ENCODE measurements around the gene FITM2. TPM values are rescaled to one million over a fixed set of nuclear protein-coding genes. Genes with fewer than 3 reads are reported as not detected.

Gene FITM2
- total and polyA plus RNA-seq, 2 donors (not counting 1 experiment from before 2014, with no cell fraction given) = 2.0 to 4.3 TPM

DNA sequence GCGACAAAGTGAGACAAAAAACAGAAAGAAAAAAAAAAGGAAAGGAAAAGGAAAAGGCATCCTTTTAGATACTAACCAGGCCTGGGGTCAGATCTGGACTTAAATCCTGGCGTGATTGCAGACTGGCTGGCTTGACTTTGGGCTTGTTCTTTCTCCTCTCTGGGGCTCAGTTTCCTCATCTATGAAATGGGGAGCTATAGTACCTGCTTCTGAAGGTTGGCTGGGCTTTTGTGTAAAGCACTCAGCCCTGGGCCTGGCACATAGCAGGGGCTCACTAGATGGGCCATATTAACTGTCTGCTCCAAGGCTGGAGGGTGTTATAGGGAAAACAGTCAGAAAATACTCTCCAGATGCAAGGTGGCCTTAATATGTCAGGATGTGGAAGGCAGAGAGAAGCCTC lies 24.7 kb upstream of the FITM2 start:
- TF ChIP-seq CTCF (IDR thresholded peaks at IDR 0.05) = no peak
- no peak for TF ChIP-seq EZH2 (IDR thresholded peaks at IDR 0.05; ENCODE audit: borderline replicate concordance, insufficient read depth, low read depth, low read length, poor library complexity, severe bottlenecking)
- peaks cover 31% of the 10 kb centered on the region for H3K27me3 Mint-ChIP-seq
- H3K27me3 ChIP-seq (replicated peaks in 1 of 4; ENCODE audit: control extremely low read depth in 1 of 4, control insufficient read depth in 3 of 4, insufficient read depth in 4 of 4, low read length in 3 of 4) = peaks cover 0 to 5% (median 2%) of the 10 kb centered on the region in 4 experiments
- no peaks in the 10 kb centered on the region for H3K4me1 Mint-ChIP-seq
- no peak overlapping the region for H3K4me3 Mint-ChIP-seq
- H3K9ac ChIP-seq (ENCODE audit: low read length) = no peak overlapping the region
- no peaks in the 10 kb centered on the region for H3K9me3 ChIP-seq (ENCODE audit: control extremely low read depth in 1 of 3, control insufficient read depth in 2 of 3, insufficient read depth in 1 of 3, low read length in 2 of 3)
- ChIA-PET POLR2A (no interaction called here), CTCF (no interaction called here)
- 88% methylated on average over 2 of the region's 2 CpGs for WGBS (ENCODE audit: insufficient coverage)
- H4K20me1 ChIP-seq (ENCODE audit: control insufficient read depth, insufficient read depth, low read length, poor library complexity, severe bottlenecking) = no peaks in the 10 kb centered on the region
- H3K9me3 Mint-ChIP-seq (ENCODE audit: insufficient read depth) = no peaks in the 10 kb centered on the region
- no peak overlapping the region for H3K27ac Mint-ChIP-seq
- H3K79me2 ChIP-seq (ENCODE audit: control insufficient read depth, insufficient read depth, low read length) = no peaks in the 10 kb centered on the region
- H3K4me3 ChIP-seq (ENCODE audit: control extremely low read depth in 1 of 5, extremely low read depth in 1 of 5, insufficient read depth in 1 of 5, low read depth in 2 of 5, low read length in 4 of 5) = no peak overlapping the region
- H3K4me1 ChIP-seq (ENCODE audit: control insufficient read depth in 2 of 2, insufficient read depth in 2 of 2, low read length in 2 of 2) = no peaks in the 10 kb centered on the region
- ATAC-seq (ENCODE audit: low read depth) (no peak), DNase-seq (no peak)
- H3K4me2 ChIP-seq (replicated peaks; ENCODE audit: low read depth, low read length, poor library complexity, severe bottlenecking) = no peak overlapping the region
- H3K36me3 ChIP-seq (replicated peaks in 1 of 2; ENCODE audit: control extremely low read depth in 1 of 2, control insufficient read depth in 1 of 2, extremely low read depth in 1 of 2, insufficient read depth in 2 of 2, low read length in 1 of 2) = no peaks in the 10 kb centered on the region
- no peak overlapping the region for H2AFZ ChIP-seq (ENCODE audit: insufficient read depth, low read depth, low read length, poor library complexity, severe bottlenecking)
- intact Hi-C loops (cut with micrococcal nuclease) = no loop called here
- no peak overlapping the region for H3K27ac ChIP-seq (ENCODE audit: low read length in 2 of 2)

DNA sequence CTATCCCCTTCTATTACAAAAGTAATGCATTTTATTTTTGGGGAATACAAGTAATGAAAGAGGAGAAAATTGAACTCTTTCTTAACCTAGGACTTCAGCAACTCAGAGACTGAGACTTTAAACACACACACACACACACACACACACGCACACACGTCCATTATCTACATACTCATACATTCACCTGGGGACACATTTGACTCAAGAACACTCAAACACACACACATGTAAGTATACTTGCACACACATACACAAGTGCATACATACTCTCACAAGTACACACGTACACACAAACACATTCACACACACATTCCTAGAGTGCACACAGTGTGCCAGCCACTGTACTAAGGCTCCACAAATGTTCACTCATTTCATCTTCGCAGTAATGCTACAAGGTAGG lies 23.7 kb upstream of the FITM2 start:
- no peak for ATAC-seq (ENCODE audit: low read depth)
- Histone ChIP-seq H3K27me3 (replicated peaks in 1 of 4; ENCODE audit: control extremely low read depth in 1 of 4, control insufficient read depth in 3 of 4, insufficient read depth in 4 of 4, low read length in 3 of 4) (peaks cover 0 to 5% (median 2%) of the 10 kb centered on the region in 4 experiments), H3K4me1 (ENCODE audit: control insufficient read depth in 2 of 2, insufficient read depth in 2 of 2, low read length in 2 of 2) (no peaks in the 10 kb centered on the region), H3K36me3 (replicated peaks in 1 of 2; ENCODE audit: control extremely low read depth in 1 of 2, control insufficient read depth in 1 of 2, extremely low read depth in 1 of 2, insufficient read depth in 2 of 2, low read length in 1 of 2) (no peaks in the 10 kb centered on the region), H3K79me2 (ENCODE audit: control insufficient read depth, insufficient read depth, low read length) (no peaks in the 10 kb centered on the region), H3K27ac (ENCODE audit: low read length in 2 of 2) (no peak overlapping the region), H3K9me3 (ENCODE audit: control extremely low read depth in 1 of 3, control insufficient read depth in 2 of 3, insufficient read depth in 1 of 3, low read length in 2 of 3) (no peaks in the 10 kb centered on the region), H2AFZ (ENCODE audit: insufficient read depth, low read depth, low read length, poor library complexity, severe bottlenecking) (no peak overlapping the region), H4K20me1 (ENCODE audit: control insufficient read depth, insufficient read depth, low read length, poor library complexity, severe bottlenecking) (no peaks in the 10 kb centered on the region), H3K4me2 (replicated peaks; ENCODE audit: low read depth, low read length, poor library complexity, severe bottlenecking) (no peak overlapping the region), H3K4me3 (ENCODE audit: control extremely low read depth in 1 of 5, extremely low read depth in 1 of 5, insufficient read depth in 1 of 5, low read depth in 2 of 5, low read length in 4 of 5) (no peak overlapping the region), H3K9ac (ENCODE audit: low read length) (no peak overlapping the region)
- POLR2A ChIA-PET = no interaction called here
- peaks cover 35% of the 10 kb centered on the region for H3K27me3 Mint-ChIP-seq
- no peaks in the 10 kb centered on the region for H3K9me3 Mint-ChIP-seq (ENCODE audit: insufficient read depth)
- 93% methylated on average over 3 of the region's 4 CpGs for WGBS (ENCODE audit: insufficient coverage)
- no peak overlapping the region for H3K27ac Mint-ChIP-seq
- no peak for DNase-seq
- intact Hi-C loops (cut with micrococcal nuclease) = no loop called here
- CTCF ChIA-PET = no interaction called here
- TF ChIP-seq CTCF (IDR thresholded peaks at IDR 0.05) (no peak), EZH2 (IDR thresholded peaks at IDR 0.05; ENCODE audit: borderline replicate concordance, insufficient read depth, low read depth, low read length, poor library complexity, severe bottlenecking) (no peak)
- H3K4me1 Mint-ChIP-seq = no peaks in the 10 kb centered on the region
- no peak overlapping the region for H3K4me3 Mint-ChIP-seq
